Naive B cell (primary cell): ENCODE results near the gene TMEM185B. TPM values are rescaled to one million over a fixed set of nuclear protein-coding genes. Genes with fewer than 3 reads are reported as not detected.
"Not testable (repeated sequence)": the region's sequence is repeated elsewhere in the genome, so short reads cannot be mapped to it uniquely, and the experiment has no call there.

Experiments used
- ATAC-seq, 2 donors: fragments of 150-1000 bp; cut with Tn5 transposase; 2 replicates each; pipeline ENCODE4 v1.10.0; 2021; ENCODE audit warnings: low read depth in 2 of 2, mild to moderate bottlenecking in 2 of 2, moderate library complexity in 2 of 2
- DNase-seq: peaks from one replicate; pipeline ENCODE4 v3.0.0; 2022
- H3K27ac Mint-ChIP-seq, 6 donors: one replicate each; pipeline ENCODE4 v1.8.0; 2020 to 2022; ENCODE audit warnings: mild to moderate bottlenecking in 6 of 6, mixed read lengths in 6 of 6, moderate library complexity in 5 of 6, inconsistent platforms in 2 of 6
- H3K27me3 Mint-ChIP-seq, 3 donors: one replicate each; pipeline ENCODE4 v1.8.0; 2021 to 2022; ENCODE audit warnings: mixed read lengths in 3 of 3, mild to moderate bottlenecking in 1 of 3
- H3K36me3 Mint-ChIP-seq, 2 donors: one replicate each; pipeline ENCODE4 v1.8.0; 2020 to 2022; ENCODE audit warnings: mixed read lengths in 2 of 2, inconsistent platforms in 1 of 2, mild to moderate bottlenecking in 1 of 2
- H3K4me1 Mint-ChIP-seq, 3 donors: one replicate each; pipeline ENCODE4 v1.8.0; 2020 to 2022; ENCODE audit warnings: mixed read lengths in 3 of 3, inconsistent platforms in 1 of 3, mild to moderate bottlenecking in 1 of 3, moderate library complexity in 1 of 3
- H3K4me3 Mint-ChIP-seq, 8 donors: one replicate each; pipeline ENCODE4 v1.8.0; 2020 to 2022; ENCODE audit warnings: mild to moderate bottlenecking in 8 of 8, mixed read lengths in 8 of 8, moderate library complexity in 8 of 8, inconsistent platforms in 2 of 8
- H3K9me3 Mint-ChIP-seq, 7 donors: one replicate each; pipeline ENCODE4 v1.8.0; 2020 to 2022; ENCODE audit warnings: mixed read lengths in 7 of 7, mild to moderate bottlenecking in 5 of 7, inconsistent platforms in 2 of 7, moderate library complexity in 1 of 7
- polyA plus RNA-seq, 6 donors: library from polyadenylated mRNA; unstranded; fragments of 300-500 nt; fragmentation: Illumina TruSeq; gene quantifications; one replicate each; pipeline ENCODE4 v1.2.3, GENCODE V29; 2021; ENCODE audit warnings: low read depth in 6 of 6

Gene TMEM185B
- 10 to 100 TPM; 24.8 to 43.0 (median 34.8) TPM for polyA plus RNA-seq

DNA sequence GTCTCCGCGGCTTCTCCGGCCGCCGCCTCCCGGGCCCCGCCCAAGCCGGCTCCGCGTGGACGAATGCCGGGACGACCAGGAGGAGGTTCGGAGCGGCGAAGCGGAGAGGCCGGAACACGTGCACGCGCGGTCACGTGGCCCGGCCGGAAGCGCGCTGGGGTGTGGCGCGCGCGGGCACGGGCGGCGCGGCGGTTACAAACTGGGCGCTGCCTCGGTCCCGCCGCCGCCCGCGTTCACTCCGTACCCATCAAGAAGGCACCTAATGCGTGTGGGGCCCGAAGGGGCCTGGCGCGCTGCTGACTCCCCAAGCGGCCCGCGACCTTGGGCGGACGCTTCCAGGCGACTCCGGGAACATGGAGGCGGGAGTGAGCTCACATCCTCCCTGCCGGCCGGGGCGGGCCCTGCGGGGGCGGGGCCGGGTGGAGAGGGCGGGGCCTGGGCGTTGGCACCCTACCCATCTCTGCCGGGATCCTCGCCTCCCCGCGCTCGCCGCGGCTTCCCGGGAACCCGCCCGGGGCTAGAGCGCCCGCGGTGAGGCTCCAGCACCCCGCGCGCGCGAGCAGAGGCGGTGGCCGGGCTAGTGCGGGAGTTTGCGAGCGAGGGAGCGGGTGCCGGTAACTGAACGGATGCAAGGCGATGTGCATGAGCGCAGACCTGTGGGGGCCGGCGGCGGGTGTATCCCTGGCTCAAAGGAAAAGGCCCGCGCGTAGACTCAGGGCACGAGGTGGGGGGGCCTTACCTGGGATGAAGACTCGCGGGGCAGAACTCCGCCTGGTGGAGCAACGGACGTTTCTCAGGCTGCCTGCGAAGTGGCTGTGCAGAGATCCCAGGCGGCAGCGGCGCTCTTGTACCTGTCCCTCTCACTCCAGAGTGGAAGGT lies at the start of gene TMEM185B:
TSS of gene TMEM185B (minus strand) at position 367 of the 879 bp plus-strand sequence. CDS start 424 bp downstream, outside the sequence.
- peak; percentile 88 to 89 for ATAC-seq
- H3K36me3 Mint-ChIP-seq, result peaks cover 5 to 9% of the 10 kb centered on the region in 2 donors
- DNase-seq, result peak; percentile 88
- peaks cover 0 to 1% (median 0%) of the 10 kb centered on the region in 7 donors for H3K9me3 Mint-ChIP-seq
- H3K27ac Mint-ChIP-seq, result peak within 1 kb of the TSS; percentile 92 to 98 (median 96)
- H3K4me1 Mint-ChIP-seq, result peaks cover 50 to 62% (median 56%) of the 10 kb centered on the region in 3 donors
- peak within 1 kb of the TSS; percentile 76 to 97 (median 91) for H3K4me3 Mint-ChIP-seq
- H3K27me3 Mint-ChIP-seq, result no peaks in the 10 kb centered on the region

DNA sequence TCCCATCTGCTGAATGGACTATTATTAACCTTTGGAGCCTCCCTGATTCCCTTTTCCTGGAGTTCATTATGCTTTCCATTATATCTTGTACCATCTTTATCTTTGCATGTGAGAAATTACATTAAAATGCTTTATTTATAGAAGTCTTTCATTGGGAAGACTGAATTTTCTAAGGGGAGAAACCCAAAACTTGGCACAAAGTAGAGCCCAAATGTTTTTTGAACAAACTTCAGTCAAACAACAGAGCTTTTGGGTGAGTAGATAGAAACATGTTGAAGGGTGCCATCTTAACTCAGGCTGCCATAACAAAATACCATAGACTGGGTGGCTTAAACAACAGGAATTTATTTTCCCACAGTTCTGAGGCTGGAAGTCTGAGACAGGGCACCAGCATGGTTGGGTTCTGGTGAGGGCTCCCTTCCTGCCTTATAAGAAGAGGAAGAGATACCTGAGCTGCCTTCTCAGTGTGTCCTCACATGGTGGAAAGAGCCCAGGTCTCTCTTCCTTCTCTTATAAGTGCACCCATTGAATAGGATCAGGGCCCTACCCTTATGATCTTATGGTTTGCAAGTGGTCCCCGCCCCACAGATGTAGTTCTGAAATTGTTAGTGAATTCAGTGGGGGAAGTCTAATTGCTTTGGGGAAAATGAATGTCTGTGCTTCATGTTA lies 48.6 kb upstream of the TMEM185B start:
- ATAC-seq (peak; percentile 49 to 60), DNase-seq (no peak)
- Mint-ChIP-seq H3K36me3 (peaks cover 0 to 10% of the 10 kb centered on the region in 2 donors), H3K27ac (peak overlapping the region in 2 of 6 donors; percentile 57 to 59), H3K27me3 (no peaks in the 10 kb centered on the region), H3K4me1 (peaks cover 33 to 68% (median 58%) of the 10 kb centered on the region in 3 donors), H3K9me3 (peaks cover 0 to 14% (median 6%) of the 10 kb centered on the region in 7 donors), H3K4me3 (peak overlapping the region in 1 of 8 donors; percentile 37)

DNA sequence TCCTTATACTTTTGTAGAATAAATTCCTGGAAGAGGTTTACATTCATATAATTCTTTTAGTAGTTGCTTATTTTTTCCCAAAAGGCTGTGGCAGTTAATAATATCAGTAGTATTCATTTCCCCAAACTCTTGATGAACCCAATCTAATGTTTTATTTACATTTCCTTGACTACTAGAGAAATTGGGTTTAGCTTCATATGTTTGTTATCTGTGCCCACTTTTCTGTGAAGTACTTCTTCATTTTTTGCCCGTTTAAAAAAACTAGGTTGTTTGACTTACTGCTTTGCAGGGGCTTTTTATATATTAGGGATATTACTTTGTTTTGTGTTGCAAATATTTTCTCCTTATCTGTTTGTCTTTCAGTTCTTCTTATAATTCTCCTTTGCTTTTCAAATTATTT lies 46.6 kb upstream of the TMEM185B start:
- Mint-ChIP-seq H3K36me3 (peaks cover 0 to 10% of the 10 kb centered on the region in 2 donors), H3K27ac (peak overlapping the region in 1 of 6 donors; percentile 9)
- peak; percentile 56 to 59 for ATAC-seq

DNA sequence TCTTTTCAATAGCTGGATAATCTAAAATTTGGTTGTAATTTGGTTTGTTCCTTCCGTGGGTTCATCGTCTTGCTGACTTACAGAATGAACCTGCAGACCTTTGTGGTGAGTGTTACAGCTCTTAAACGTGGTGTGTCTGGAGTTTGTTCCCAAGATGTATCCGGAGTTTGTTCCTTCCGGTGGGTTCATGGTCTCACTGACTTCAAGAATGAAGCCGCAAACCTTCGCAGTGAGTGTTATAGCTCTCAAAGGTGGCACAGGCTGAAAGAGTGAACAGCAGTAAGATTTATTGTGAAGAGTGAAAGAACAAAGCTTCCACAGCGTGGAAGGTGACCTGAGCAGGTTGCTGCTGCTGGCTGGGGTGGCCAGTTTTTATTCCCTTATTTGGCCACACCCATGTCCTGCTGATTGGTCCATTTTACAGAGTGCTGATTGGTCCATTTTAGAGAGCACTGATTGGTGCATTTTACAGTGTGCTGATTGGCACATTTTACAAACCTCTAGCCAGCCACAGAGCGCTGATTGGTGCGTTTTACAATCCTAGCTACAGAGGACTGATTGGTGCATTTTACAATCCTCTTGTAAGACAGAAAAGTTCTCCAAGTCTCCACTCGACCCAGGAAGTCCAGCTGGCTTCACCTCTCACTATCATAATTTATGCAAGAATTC lies 46.0 kb upstream of the TMEM185B start:
- H3K36me3 Mint-ChIP-seq, result peaks cover 0 to 7% of the 10 kb centered on the region in 2 donors
- no peaks in the 10 kb centered on the region for H3K27me3 Mint-ChIP-seq
- H3K4me1 Mint-ChIP-seq, result peaks cover 42 to 78% (median 77%) of the 10 kb centered on the region in 3 donors
- H3K9me3 Mint-ChIP-seq, result peaks cover 0 to 6% (median 3%) of the 10 kb centered on the region in 7 donors
- H3K27ac Mint-ChIP-seq, result peak overlapping the region in 1 of 6 donors; percentile 67
- DNase-seq (no peak), ATAC-seq (no peak)
- peak overlapping the region in 2 of 8 donors; percentile 35 to 48 for H3K4me3 Mint-ChIP-seq

More for the DNA sequence above, 46.6 kb upstream of the TMEM185B start:
- peaks cover 37 to 73% (median 72%) of the 10 kb centered on the region in 3 donors for H3K4me1 Mint-ChIP-seq
- peaks cover 0 to 6% (median 3%) of the 10 kb centered on the region in 7 donors for H3K9me3 Mint-ChIP-seq
- H3K4me3 Mint-ChIP-seq, result peak overlapping the region in 3 of 8 donors; percentile 15 to 48 (median 20)
- H3K27me3 Mint-ChIP-seq, result no peaks in the 10 kb centered on the region
- DNase-seq, result no peak

DNA sequence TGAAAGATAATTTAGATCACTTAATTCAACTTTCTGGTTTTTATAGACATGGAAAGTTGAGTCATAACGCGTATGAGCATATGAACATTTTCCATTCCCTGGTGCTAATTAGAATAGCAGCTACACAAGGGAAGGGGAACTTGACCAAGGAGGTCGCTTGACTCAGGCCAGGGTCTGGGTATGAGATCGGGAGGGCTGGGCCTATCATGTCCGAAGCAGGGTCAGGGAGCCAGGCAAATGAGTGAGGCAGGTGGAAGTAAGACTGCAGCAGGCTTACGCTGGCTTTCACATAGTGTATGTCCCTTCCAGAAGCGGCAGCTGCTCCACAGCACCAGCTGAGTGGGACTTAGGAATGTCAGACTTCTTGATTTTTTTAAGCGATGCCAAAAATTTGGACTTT lies 44.1 kb upstream of the TMEM185B start:
- peak overlapping the region in 1 of 8 donors; percentile 23 for H3K4me3 Mint-ChIP-seq
- H3K9me3 Mint-ChIP-seq, result peaks cover 0 to 6% (median 3%) of the 10 kb centered on the region in 7 donors
- H3K27ac Mint-ChIP-seq, result peak overlapping the region in 1 of 6 donors; percentile 90
- peaks cover 34 to 78% (median 63%) of the 10 kb centered on the region in 3 donors for H3K4me1 Mint-ChIP-seq
- no peak for DNase-seq
- ATAC-seq, result no peak
- peaks cover 0 to 5% of the 10 kb centered on the region in 2 donors for H3K36me3 Mint-ChIP-seq
- H3K27me3 Mint-ChIP-seq, result no peaks in the 10 kb centered on the region

DNA sequence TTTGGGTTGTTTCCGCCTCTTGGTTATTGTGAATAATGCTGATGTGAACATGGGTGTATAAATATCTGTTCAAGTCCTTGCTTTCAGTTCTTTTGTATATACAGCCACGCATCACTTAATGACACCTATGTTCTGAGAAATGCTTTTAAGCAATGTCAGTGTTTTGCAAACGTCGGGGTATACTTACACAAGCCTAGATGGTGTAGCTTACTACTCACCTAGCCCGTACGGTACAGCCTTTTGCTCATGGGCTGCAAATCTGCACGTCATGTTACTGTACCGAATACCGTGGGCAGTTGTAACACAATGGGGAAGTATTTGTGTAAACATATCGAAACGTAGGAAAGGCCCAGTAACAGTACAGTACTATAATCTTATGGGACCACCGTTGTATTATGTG lies 41.8 kb upstream of the TMEM185B start:
- H3K4me1 Mint-ChIP-seq, result peaks cover 20 to 54% (median 40%) of the 10 kb centered on the region in 3 donors
- peak overlapping the region in 4 of 6 donors; percentile 4 to 65 (median 30) for H3K27ac Mint-ChIP-seq
- H3K4me3 Mint-ChIP-seq, result peak overlapping the region in 6 of 8 donors; percentile 26 to 80 (median 52)
- DNase-seq, result no peak
- peaks cover 0 to 5% of the 10 kb centered on the region in 2 donors for H3K36me3 Mint-ChIP-seq
- ATAC-seq, result peak; percentile 70 to 72
- H3K9me3 Mint-ChIP-seq, result peaks cover 3 to 11% (median 7%) of the 10 kb centered on the region in 7 donors
- H3K27me3 Mint-ChIP-seq, result no peaks in the 10 kb centered on the region

DNA sequence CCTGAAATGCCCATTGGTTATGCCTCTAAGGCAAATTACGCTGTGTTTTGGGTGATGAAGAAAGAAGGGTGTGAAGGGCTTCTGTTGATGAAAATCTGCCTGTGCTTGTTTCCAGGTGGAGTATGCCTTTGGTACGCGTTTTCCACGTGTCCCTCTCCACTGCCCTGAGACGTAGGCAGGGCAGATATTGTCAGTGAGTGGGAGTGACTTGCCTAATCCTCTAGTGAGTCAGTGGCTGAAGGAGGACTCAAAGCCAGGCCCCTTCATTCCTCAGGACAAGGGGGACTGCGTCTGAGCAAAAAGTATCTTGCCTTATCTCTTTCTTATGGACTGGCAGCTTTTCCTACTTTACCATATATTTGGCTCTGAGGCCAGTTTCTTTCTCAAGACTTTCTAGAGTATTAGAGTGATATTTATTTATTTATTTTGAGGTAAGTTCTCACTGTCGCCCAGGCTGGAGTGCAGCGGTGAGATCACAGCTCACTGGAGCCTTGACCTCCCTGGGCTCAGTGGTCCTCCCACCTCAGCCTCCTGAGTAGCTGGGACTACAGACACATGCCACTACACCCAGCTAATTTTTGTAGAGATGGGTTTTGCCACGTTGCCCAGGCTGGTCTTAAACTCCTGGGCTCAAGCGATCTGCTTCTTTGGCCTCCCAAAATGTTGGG lies 39.7 kb upstream of the TMEM185B start:
- Mint-ChIP-seq H3K27ac (peak overlapping the region in 2 of 6 donors; percentile 5 to 12), H3K4me1 (peaks cover 23 to 43% (median 35%) of the 10 kb centered on the region in 3 donors), H3K36me3 (peaks cover 8 to 13% of the 10 kb centered on the region in 2 donors), H3K27me3 (no peaks in the 10 kb centered on the region), H3K9me3 (peaks cover 4 to 12% (median 6%) of the 10 kb centered on the region in 7 donors), H3K4me3 (peak overlapping the region in 1 of 8 donors; percentile 55)
- ATAC-seq (no peak), DNase-seq (no peak)

DNA sequence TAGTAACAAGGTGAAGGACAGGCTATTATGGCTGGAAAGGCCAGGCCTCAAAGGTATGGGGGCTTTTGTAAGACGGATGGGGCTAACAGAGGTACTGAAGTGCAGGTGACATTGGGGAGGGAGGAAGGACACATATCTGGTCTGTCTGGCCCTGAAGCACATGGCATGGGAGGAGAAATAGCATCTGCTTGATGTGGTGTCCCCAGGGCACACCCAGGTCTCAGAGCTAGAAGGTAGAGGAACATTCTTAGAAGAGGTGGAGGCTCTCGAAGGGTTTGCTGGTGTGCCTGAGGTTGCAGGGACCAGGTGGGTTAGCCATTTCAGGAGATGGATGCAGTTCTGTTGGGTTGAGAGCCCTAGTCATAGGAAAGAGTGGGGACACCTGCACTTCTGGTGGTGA lies 39.0 kb upstream of the TMEM185B start:
- peaks cover 8 to 10% of the 10 kb centered on the region in 2 donors for H3K36me3 Mint-ChIP-seq
- no peak overlapping the region for H3K27ac Mint-ChIP-seq
- H3K9me3 Mint-ChIP-seq, result peaks cover 4 to 12% (median 6%) of the 10 kb centered on the region in 7 donors
- H3K27me3 Mint-ChIP-seq, result no peaks in the 10 kb centered on the region
- no peak for DNase-seq
- ATAC-seq, result no peak
- H3K4me1 Mint-ChIP-seq, result peaks cover 31 to 43% (median 38%) of the 10 kb centered on the region in 3 donors
- H3K4me3 Mint-ChIP-seq, result no peak overlapping the region

DNA sequence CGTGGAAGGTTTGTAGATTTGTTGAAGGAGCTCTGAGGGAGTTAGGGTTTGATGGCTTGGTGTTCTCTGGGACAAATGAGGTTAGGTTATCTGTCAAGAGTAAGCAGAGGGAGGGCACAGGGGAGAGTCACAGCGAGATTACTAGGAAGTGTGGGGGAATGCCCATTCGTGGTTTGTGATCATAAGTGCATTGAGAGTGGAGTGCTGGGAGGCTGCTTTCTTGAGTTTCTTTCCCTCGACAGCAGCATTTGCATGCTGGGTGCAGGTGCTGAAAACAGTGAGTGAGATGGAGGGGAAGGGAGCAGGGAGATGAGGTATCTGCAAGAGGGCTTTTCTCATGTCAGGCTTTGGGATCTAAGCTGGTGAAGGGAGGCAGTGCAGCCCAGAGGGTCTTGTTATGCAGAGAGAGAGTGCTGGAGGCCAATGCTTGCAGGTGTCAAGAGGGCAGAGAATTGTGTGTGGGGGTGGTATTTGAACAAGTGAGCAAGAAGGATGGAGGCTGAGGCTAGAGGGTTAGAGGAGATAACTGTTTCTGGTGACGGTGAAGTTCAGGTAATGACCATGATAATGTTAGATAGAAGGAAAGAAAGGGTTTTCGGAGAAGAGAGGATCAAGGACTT lies 38.3 kb upstream of the TMEM185B start:
- ATAC-seq, result peak; percentile 63 to 72
- Mint-ChIP-seq H3K27me3 (no peaks in the 10 kb centered on the region), H3K4me1 (peaks cover 32 to 44% (median 38%) of the 10 kb centered on the region in 3 donors), H3K36me3 (peaks cover 8% of the 10 kb centered on the region in 2 donors), H3K9me3 (peaks cover 4 to 12% (median 6%) of the 10 kb centered on the region in 7 donors), H3K27ac (no peak overlapping the region), H3K4me3 (no peak overlapping the region)
- no peak for DNase-seq

DNA sequence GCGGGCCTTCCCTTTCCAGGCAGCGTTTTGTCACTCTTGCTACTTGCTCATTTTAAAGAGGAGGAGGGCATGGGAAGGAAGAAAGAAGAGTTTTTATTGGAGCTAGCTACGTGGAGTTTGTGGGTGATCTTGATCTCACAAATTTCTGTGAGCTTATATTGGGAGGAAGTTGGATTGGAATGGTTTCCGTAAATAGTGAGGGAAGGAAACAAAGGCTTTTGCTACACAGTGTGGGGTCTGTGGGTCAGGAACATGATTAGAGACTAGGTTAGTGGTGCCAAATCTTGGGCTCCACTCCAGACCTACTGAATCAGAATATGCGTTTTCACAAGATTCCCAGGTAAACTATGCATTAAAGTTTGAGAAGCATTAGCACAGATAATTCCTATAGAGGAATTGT lies 37.5 kb upstream of the TMEM185B start:
- Mint-ChIP-seq H3K36me3 (peaks cover 8% of the 10 kb centered on the region in 2 donors), H3K9me3 (peaks cover 4 to 12% (median 6%) of the 10 kb centered on the region in 7 donors), H3K27me3 (no peaks in the 10 kb centered on the region), H3K4me1 (peaks cover 38 to 50% (median 45%) of the 10 kb centered on the region in 3 donors), H3K4me3 (peak overlapping the region in 1 of 8 donors; percentile 57), H3K27ac (peak overlapping the region in 2 of 6 donors; percentile 8 to 62)
- DNase-seq (no peak), ATAC-seq (no peak)

DNA sequence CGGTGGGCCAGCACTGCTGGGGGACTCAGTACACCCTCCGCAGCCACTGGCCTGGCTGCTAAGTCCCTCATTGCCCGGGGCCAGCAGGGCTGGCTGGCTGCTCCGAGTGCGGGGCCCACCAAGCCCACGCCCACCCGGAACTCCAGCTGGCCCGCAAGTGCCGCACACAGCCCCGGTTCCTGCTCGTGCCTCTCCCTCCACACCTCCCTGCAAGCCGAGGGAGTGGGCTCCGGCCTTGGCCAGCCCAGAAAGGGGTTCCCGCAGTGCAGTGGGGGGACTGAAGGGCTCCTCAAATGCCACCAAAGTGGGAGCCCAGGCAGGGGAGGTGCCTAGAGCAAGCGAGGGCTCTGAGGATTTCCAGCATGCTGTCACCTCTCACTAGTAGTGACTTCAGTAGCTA lies 36.7 kb upstream of the TMEM185B start:
- peak overlapping the region in 1 of 6 donors; percentile 14 for H3K27ac Mint-ChIP-seq
- peaks cover 4 to 12% (median 6%) of the 10 kb centered on the region in 7 donors for H3K9me3 Mint-ChIP-seq
- not testable (repeated sequence) for H3K27me3 Mint-ChIP-seq, H3K36me3 Mint-ChIP-seq, H3K4me3 Mint-ChIP-seq, ATAC-seq, DNase-seq
- peaks cover 38 to 49% (median 45%) of the 10 kb centered on the region in 3 donors for H3K4me1 Mint-ChIP-seq

DNA sequence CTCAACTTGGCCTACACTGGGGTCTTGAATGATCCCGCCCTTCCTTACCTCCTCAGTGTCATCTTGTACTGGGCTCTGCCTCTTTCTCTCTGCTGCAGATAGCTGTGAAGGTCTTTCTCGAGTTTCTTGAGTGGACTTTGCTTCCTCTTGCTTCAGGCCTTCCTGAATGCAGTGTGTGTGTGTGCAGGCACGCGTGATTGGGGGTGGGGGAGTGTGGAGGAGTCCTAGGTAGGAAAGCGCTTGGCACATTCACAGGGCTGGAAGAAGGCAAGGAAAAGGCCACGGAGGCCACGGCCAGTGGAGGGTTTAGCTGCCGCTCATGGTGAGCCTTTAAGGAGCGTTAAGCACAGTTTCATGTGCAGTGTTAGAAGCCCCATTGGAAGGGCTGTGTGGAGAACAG lies 35.0 kb upstream of the TMEM185B start:
- Mint-ChIP-seq H3K27ac (peak overlapping the region in 1 of 6 donors; percentile 2), H3K9me3 (peaks cover 4 to 12% (median 6%) of the 10 kb centered on the region in 7 donors)

More for the DNA sequence above, 35.0 kb upstream of the TMEM185B start:
- Mint-ChIP-seq H3K27me3 (no peaks in the 10 kb centered on the region), H3K4me1 (peaks cover 46 to 55% (median 54%) of the 10 kb centered on the region in 3 donors), H3K36me3 (peaks cover 8% of the 10 kb centered on the region in 2 donors), H3K4me3 (peak overlapping the region in 5 of 8 donors; percentile 11 to 97 (median 55))
- ATAC-seq (no peak), DNase-seq (no peak)
